GM21390 (cell line): Measurements from ENCODE around the gene LTA4H.

Source experiments
- ATAC-seq: cut with Tn5 transposase; IDR thresholded peaks from one replicate; pipeline ENCODE4 v1.9.1; 2021; ENCODE audit not compliant: unreplicated experiment

The LTA4H gene

GRCh38 chr12:95960241-95960640 lies 75.1 kb downstream of the LTA4H start:
- no peak for ATAC-seq

- ATAC-seq: no peak
These were observed 76.3 kb downstream of the LTA4H start for GRCh38 chr12:95959107-95959506.

GRCh38 chr12:95956557-95957145 lies 78.7 kb downstream of the LTA4H start:
- no peak for ATAC-seq

GRCh38 chr12:95955549-95956159 lies 79.7 kb downstream of the LTA4H start:
- ATAC-seq: no peak

DNA sequence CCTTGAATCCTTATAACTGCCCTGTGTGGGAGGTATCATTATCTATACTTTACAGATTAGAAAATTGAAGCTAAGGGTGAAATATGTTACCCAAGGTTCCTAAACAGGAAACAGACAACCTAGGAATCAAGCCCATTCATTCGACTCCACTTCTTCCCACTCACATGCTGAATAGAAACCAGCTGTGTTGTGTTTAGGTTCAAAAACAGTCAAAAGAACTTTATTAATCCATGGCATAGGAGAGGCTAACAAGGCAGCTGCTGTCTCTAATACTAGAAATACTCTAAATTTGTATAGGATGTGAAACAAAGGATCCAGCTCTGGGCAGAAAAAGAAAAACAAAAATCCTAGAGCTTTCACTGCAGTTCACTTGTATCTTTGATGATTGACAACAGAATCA lies 82.4 kb downstream of the LTA4H start:
- ATAC-seq: no peak

DNA sequence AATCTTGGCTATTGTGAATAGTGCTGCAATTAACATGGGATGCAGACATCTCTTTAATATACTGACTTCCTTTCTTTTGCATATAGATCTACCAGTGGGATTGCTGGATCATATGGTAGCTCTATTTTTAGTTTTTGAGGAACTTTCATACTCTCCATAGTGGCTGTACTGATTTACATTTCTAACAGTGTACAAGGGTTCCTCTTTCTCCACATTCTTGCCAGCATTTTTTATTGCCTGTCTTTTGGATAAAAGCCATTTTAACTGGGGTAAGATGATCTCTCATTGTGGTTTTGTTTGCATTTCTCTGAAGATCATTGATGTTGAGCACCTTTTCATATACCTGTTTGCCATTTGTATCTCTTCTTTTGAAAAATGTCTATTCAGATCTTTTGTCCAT lies 83.9 kb downstream of the LTA4H start:
- no peak for ATAC-seq
